Measurements from ENCODE around the gene RASAL2.
A peak's percentile ranks its signal among the peaks of the same experiment; 100 is the strongest.
"Not testable (repeated sequence)": the region's sequence is repeated elsewhere in the genome, so short reads cannot be mapped to it uniquely, and the experiment has no call there.

The RASAL2 gene

DNA sequence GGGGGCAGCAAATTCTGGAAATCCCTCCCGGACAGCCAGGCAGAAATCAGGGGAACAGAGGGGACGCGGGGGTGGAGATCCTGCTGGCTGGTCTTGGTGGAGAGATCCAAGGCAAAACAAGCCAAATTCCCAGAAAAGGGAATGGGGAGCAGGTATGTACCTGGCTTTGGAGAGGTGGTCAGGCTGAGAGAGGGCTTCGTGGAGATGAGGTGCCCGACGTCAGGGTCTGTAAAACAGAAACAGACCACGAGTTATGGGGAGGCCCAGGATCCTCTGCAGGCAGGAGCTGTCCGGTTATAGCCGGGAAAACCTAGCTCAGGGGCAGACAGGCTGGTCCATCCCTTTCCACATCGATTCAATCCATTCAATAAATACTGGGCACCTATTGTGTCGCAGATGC lies 398.4 kb downstream of the RASAL2 start:
- DNase-seq (ENCODE audit: low read depth in 2 of 2): no peak

DNA sequence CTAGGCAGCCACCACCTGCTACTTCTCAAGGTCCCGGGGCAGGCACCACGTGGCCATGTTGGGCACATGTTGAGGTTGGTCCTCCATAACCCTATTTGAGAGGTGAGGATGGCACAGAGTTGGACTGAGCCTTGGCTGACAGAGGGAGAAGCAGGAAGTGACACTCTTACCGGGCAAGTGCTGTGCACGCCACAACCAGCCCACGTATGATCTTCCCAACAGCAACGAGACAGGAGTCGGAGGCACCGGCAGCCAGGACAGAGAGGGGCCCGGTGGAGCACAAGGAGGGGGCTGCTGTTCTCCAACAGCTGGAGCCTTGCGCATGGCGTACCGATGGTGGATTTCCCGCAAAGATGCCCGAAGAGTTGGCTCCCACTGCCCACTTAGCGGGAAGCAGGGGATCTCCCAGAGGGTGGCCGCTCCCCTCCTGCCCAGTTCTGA lies 399.4 kb downstream of the RASAL2 start:
- no peak for DNase-seq (ENCODE audit: low read depth in 2 of 2)

DNA sequence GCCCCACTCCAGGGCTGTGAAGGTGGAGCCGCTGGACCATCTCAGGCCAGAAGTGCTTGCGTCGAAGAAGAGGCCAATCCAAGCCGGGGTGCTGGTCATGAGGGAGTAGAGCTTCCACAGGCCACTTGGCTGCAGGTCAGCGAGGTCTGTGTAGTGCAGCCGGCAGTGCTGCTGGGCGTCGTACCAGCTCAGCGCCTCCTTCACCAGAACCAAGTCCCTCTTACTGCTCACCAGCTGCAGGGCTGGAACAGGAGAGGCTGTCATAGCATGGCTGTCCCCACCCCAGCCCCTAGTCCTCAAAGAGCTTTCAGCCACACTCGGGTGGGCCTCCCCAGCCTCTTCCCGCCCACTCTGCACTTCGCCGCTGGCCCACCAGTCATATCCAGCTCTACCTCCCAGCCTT lies 400.7 kb downstream of the RASAL2 start:
- no peak for DNase-seq (ENCODE audit: low read depth in 2 of 2)

DNA sequence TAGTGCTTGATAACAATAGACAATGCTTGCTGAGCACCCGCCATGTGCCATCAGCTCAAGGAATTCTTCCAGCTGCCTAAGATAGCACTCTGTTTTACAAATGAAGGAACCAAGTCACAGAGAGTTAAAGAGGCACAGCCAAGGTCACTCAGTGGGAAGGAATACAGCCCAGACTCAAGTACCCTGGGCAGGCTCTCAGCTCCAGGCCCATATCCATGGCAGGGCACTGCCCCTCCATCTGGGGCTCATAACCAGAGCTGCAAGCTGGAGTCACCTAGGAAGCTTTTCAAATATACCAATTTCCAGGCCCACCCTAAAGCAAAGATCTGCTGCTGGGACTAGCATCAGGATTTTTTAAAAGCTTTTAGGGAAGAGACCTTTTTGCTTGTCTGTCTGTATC lies 401.3 kb downstream of the RASAL2 start:
- no peak for DNase-seq (ENCODE audit: low read depth in 2 of 2)

- DNase-seq (ENCODE audit: low read depth in 2 of 2): no peak
Observed at GRCh38 chr1:178495741-178496409, 402.0 kb downstream of the RASAL2 start.

DNA sequence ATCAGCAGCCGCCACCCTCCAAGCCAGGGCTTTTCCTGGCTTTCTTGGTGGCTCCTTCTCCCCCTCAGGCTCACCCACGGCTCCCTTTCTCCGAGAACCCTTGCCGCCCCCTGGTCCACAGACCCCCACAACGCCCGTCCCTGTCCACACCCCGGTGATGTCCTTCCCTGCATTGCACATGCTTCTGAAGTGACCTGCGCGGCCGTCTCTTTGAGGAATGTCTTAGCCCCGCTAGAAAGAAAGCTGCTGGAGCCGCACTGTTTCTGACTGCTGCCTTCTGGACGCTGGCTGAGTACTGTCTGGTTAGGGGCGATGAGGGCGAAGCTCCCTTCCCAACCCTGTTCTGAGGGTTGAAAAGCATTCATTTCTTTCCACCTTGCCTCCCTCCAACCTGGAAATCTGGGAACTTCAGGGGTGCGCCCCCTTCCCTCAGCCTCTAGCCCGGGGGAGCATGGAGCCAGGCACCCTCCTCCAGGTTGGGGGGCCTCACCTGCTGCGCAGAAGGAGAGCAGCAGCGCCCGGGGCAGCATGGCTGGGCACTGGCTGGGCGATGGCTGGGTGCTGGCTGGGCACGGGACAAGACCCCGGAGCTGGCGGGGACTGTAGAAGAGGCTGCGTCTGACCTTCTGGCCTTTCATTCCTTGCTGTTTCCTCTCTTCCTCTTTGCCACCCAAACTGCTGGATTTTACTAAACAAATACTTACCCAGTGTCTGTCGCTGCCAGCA lies 402.7 kb downstream of the RASAL2 start, which contains the start of gene CLEC20A:
TSS of gene CLEC20A (minus strand) at position 555 of the 726 bp plus-strand sequence. CDS start at position 530, 25 bp downstream.
- no peak for DNase-seq (ENCODE audit: low read depth in 2 of 2)

DNA sequence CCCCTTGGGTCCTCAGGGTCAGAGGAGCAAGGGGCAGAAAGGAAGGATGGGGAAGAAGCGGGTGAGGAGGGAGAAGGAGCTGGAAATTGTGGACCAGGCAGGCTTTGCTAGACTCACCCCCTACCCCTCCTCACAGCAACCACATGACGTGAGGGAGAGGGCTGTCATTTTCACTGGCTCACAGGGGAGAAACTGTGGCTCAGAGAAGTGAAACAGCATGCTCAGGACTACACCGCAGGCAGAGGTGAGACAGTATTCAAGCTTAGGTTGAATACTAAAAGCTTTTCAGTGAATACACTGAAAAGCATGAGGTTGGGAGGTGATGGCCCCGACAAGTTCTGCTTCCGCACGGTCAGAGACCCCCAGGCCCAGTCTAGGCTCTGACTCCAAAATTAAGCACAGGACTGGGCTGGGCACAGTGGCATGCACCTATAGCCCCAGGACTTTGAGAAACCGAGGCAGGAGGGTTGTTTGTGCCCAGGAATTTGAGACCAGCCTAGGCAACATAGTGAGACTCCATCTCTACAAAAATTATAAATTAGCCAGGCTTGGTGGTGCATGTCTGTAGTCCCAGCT lies 404.1 kb downstream of the RASAL2 start:
- DNase-seq (ENCODE audit: low read depth in 2 of 2): no peak

- DNase-seq (ENCODE audit: low read depth in 2 of 2): no peak
Observed at GRCh38 chr1:178498896-178499675, 405.2 kb downstream of the RASAL2 start.

GRCh38 chr1:178500091-178500770 lies 406.3 kb downstream of the RASAL2 start:
- DNase-seq (ENCODE audit: low read depth in 2 of 2): no peak

GRCh38 chr1:178500936-178501554 lies 407.1 kb downstream of the RASAL2 start:
- DNase-seq (ENCODE audit: low read depth in 2 of 2): no peak

DNA sequence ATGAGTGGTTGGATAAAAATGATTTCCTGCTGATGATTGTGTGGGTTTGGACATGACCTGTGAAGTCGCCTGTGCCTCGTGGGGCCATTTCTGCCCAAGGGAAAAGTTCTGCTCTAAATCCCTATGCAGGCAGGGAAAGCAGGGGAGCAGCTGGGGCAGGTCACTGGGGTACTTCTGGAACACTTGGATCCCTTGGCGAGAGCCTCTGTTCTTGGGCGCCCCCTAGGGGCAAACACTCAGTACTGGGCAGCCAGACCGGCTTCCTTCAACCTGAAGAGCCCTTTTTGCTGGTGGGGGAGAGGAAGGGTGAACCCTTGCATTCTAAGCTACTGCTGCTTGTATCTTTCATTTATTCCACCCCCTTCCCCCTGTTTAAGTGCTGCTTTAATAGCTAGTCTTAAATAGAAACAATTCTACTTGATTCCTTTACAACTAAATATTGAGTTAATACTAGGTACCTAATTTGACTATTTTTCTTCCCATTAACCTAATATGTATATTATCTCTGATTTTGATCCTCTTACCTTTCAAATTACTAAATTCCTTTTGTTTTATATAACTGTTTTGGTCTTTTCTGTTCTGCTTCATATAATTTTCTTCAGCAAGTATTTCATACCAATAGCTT lies 407.9 kb downstream of the RASAL2 start:
- peak; percentile 7 to 52 for DNase-seq (ENCODE audit: low read depth in 2 of 2)

DNA sequence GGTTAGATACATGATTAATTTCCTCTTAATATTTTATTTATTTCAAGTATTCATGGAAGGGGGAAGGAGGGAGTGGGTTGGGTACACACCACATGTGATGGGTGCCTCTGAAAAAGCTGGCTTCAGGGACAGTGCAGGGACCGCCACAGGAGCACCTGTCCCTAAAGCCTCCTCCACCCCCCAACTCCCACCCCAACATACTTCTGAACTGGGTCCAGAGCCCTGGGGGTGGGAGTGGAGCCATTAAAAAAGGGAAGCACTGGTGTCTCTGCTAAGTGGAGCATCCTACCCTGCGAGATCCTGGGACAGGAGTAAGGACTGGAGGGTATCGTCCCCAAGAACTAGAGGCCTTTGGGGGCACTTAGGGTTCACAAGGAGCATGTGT lies 408.4 kb downstream of the RASAL2 start:
- DNase-seq (ENCODE audit: low read depth in 2 of 2): no peak

DNA sequence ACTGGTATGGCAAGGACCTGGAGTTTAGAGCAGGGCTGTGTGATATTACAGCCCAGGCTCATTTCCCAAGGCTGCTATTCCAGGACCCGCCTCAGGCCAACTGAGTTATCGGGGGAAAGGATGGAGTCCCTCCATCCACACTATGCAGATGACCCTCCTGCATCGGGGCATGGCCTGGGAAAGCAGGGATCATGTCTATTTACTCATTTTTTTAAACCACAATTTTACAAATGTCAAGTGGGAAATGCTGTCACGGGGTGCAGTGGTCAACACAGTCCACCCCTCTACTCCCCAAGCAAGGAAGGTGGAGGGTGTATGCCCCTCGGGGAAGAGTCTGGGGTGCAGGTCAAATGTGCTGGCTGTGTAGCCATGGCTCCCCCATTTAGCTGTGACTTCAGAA lies 409.0 kb downstream of the RASAL2 start:
- no peak for DNase-seq (ENCODE audit: low read depth in 2 of 2)

DNA sequence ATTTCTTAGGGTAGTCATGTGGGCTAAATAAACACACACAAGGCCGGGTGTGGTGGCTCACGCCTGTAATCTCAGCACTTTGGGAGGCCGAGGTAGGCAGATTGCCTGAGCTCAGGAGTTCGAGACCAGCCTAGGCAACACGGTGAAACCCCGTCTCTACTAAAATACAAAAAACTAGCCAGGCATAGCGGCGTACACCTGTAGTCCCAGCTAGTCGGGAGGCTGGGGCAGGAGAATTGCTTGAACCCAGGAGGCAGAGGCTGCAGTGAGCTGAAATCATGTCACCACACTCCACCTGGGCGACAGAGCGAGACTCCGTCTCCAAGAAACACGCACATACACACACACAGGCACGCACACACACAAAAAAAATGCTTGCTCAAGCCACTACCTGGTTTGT lies 409.4 kb downstream of the RASAL2 start:
- DNase-seq (ENCODE audit: low read depth in 2 of 2): not testable (repeated sequence)

DNA sequence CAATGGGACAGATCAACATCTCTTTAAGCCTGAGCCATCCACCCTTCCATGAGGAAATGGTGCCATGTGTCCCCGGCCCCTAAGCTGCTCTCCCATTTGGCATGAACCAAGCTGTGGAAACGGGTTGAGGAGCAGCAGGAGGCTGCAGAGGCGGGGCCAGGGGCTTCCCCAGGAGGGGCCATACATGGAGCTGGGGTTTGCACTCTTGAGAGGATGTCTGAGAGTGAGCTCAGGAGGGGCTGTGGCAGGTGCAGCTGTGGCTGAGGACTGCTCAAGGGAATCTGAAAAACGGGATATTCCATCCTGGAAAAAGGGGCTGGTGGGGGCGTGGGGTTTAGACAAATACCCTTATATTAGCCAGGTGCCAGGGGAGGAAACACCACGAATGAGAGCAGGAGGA lies 409.9 kb downstream of the RASAL2 start:
- no peak for DNase-seq (ENCODE audit: low read depth in 2 of 2)

GRCh38 chr1:178504286-178504685 lies 410.4 kb downstream of the RASAL2 start:
- DNase-seq (ENCODE audit: low read depth in 2 of 2): no peak

- DNase-seq (ENCODE audit: low read depth in 2 of 2): no peak
Observed at GRCh38 chr1:178506177-178506576, 412.3 kb downstream of the RASAL2 start.

GRCh38 chr1:178506669-178507068 lies 412.8 kb downstream of the RASAL2 start:
- DNase-seq (ENCODE audit: low read depth in 2 of 2): no peak

GRCh38 chr1:178509414-178510007 lies 415.6 kb downstream of the RASAL2 start:
- no peak for DNase-seq (ENCODE audit: low read depth in 2 of 2)

DNA sequence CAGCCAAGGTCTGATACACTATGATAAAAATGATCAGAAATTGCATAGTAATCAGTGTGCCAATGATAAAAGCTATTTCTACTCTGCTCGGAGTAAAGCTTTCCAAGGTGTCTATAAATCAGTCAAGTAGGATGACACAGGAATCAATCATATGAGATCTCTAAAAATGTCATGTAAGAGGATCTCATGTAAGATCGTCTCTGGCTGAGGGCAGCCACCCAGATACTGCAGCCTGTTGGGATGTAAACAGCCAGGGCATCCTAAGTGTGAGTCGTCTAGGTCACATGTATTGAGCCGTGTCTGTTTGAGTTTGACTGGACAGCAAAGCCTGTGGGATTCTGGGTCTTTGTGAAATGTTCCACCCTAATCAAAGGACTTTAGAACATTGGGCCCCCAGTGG lies 416.3 kb downstream of the RASAL2 start:
- no peak for DNase-seq (ENCODE audit: low read depth in 2 of 2)

Measured in stimulated activated CD4-positive, alpha-beta T cell treated with anti-CD3 and anti-CD28 coated beads, Interleukin-12 subunit alpha, Interleukin-12 subunit beta, amount 100 ng/mL, for 24 hours (primary cell).